HCT116 (cell line): Measurements from ENCODE around the gene ALAS1. TPM values are rescaled to one million over a fixed set of nuclear protein-coding genes. Genes with fewer than 3 reads are reported as not detected.

ENCODE experiments used
- ATAC-seq: fragments of 200-7000 bp; cut with Tn5 transposase; 2 replicates; pipeline ENCODE4 v1.9.1; 2020; ENCODE audit warnings: mild to moderate bottlenecking, moderate library complexity
- BruUV-seq: library from RNA; stranded (reverse); fragments of 400-500 nt; replicated peaks from 2 replicates; lab custom pipeline; 2021; lab: Mats Ljungman, UMichigan
- CTCF ChIA-PET: fragments of 300-600 bp; sonication (Branson Sonifier 250); formaldehyde crosslinking; loops from one replicate; lab custom pipeline; 2021; ENCODE audit warnings: antibody characterized with exemption; lab: Charles Lee
- POLR2A ChIA-PET: fragments of 300-600, 350-600 bp; sonication (Branson Sonifier 250); formaldehyde crosslinking; loops from one replicate; lab custom pipeline; 2021; ENCODE audit warnings: antibody characterized with exemption; lab: Charles Lee
- RAD21 ChIA-PET, 2 experiments: fragments of 300-600 bp; sonication (Branson Sonifier 250); formaldehyde crosslinking; loops; one replicate each; lab custom pipeline; 2023; ENCODE audit warnings: low total read pairs in 2 of 2; ENCODE audit not compliant: uncharacterized antibody in 2 of 2, unreplicated experiment in 2 of 2, low non-redundant PET in 1 of 2; lab: Charles Lee
- DNase-seq: peaks from one replicate; pipeline ENCODE4 v3.0.0-alpha.2; 2010; ENCODE audit warnings: low read depth, low spot score
- H2AFZ ChIP-seq: fragments of 200-600 bp; shearing (Covaris generic), sonication (generic); 2 replicates; pipeline ENCODE4 v1.6.1; 2017; ENCODE audit warnings: low read depth, mixed run types, mixed read lengths, antibody characterized with exemption, low read length; ENCODE audit not compliant: poor library complexity, severe bottlenecking
- H3K27ac ChIP-seq: 2 replicates; pipeline ENCODE4 v1.5.1; 2012; ENCODE audit warnings: low read depth, low read length
- H3K27me3 ChIP-seq: fragments of 200-600 bp; sonication (generic); 2 replicates; pipeline ENCODE4 v1.6.1; 2016; ENCODE audit warnings: mixed run types, low read length, mixed read lengths; ENCODE audit not compliant: insufficient read depth
- H3K36me3 ChIP-seq, 2 experiments: fragments of 200-500 bp in 1 of 2; fragments of 200-600 bp in 1 of 2; sonication (Bioruptor generic) in 1 of 2; sonication (generic) in 1 of 2; 2 replicates each; pipeline versions ENCODE4 v1.5.1 to v1.6.1; 2014 to 2016; ENCODE audit warnings: low read length in 2 of 2, inconsistent platforms in 1 of 2, mixed read lengths in 1 of 2, mixed run types in 1 of 2; ENCODE audit not compliant: insufficient read depth in 2 of 2, control insufficient read depth in 1 of 2
- H3K4me1 ChIP-seq, 2 experiments: fragments of 200-600 bp in 1 of 2; sonication (generic) in 1 of 2; 2 replicates each; pipeline versions ENCODE4 v1.5.1 to v1.6.1; 2012 to 2017; ENCODE audit warnings: low read length in 2 of 2, inconsistent platforms in 1 of 2, mild to moderate bottlenecking in 1 of 2, mixed read lengths in 1 of 2, mixed run types in 1 of 2, moderate library complexity in 1 of 2; ENCODE audit not compliant: insufficient read depth in 2 of 2, control insufficient read depth in 1 of 2
- H3K4me2 ChIP-seq: fragments of 200-600 bp; sonication (generic); 2 replicates; pipeline ENCODE4 v1.6.1; 2017; ENCODE audit warnings: mixed run types, low read length, mixed read lengths
- H3K4me3 ChIP-seq, 2 experiments: fragments of 200-600 bp in 1 of 2; sonication (generic) in 1 of 2; replicated peaks in 1 of 2; 2 replicates each; pipeline ENCODE4 v1.5.1; 2011 to 2016; ENCODE audit warnings: low read length in 2 of 2, control low read depth in 1 of 2, low read depth in 1 of 2, mild to moderate bottlenecking in 1 of 2, mixed read lengths in 1 of 2, mixed run types in 1 of 2
- H3K79me2 ChIP-seq: fragments of 200-600 bp; sonication (generic); 2 replicates; pipeline ENCODE4 v1.6.1; 2017; ENCODE audit warnings: mild to moderate bottlenecking, mixed run types, low read length, moderate library complexity, mixed read lengths; ENCODE audit not compliant: insufficient read depth
- H3K9ac ChIP-seq: fragments of 200-600 bp; sonication (generic); 2 replicates; pipeline ENCODE4 v1.6.1; 2016; ENCODE audit warnings: low read length, mixed read lengths
- H3K9me2 ChIP-seq: fragments of 200-600 bp; sonication (generic), shearing (Covaris generic); 2 replicates; pipeline ENCODE4 v1.6.1; 2017; ENCODE audit warnings: mixed run types, mild to moderate bottlenecking, moderate library complexity; ENCODE audit not compliant: insufficient read depth
- H3K9me3 ChIP-seq, 2 experiments: fragments of 200-500 bp in 1 of 2; fragments of 200-600 bp in 1 of 2; sonication (Bioruptor generic) in 1 of 2; sonication (generic) in 1 of 2; 2 replicates each; pipeline ENCODE4 v1.6.1; 2014 to 2017; ENCODE audit warnings: low read length in 2 of 2, mixed read lengths in 2 of 2, inconsistent platforms in 1 of 2, low read depth in 1 of 2, mild to moderate bottlenecking in 1 of 2, mixed run types in 1 of 2, moderate library complexity in 1 of 2; ENCODE audit not compliant: control insufficient read depth in 1 of 2, insufficient read depth in 1 of 2
- H4K20me1 ChIP-seq: fragments of 200-600 bp; sonication (generic), shearing (Covaris generic); 2 replicates; pipeline ENCODE4 v1.6.1; 2017; ENCODE audit warnings: mixed run types, mild to moderate bottlenecking, moderate library complexity; ENCODE audit not compliant: insufficient read depth
- CEBPB ChIP-seq: IDR thresholded peaks from 2 replicates; pipeline ENCODE4 v1.6.1; 2012; ENCODE audit warnings: low read depth
- EGR1 ChIP-seq: IDR thresholded peaks from 2 replicates; pipeline ENCODE4 v1.6.1; 2012; ENCODE audit warnings: low read depth
- EZH2 ChIP-seq: fragments of 200-600 bp; sonication (generic); IDR thresholded peaks from 2 replicates; pipeline ENCODE4 v1.6.1; 2017; ENCODE audit warnings: antibody characterized with exemption, mixed run types
- FOSL1 ChIP-seq: IDR thresholded peaks from 2 replicates; pipeline ENCODE4 v1.6.1; 2012; ENCODE audit warnings: low read depth
- JUND ChIP-seq: IDR thresholded peaks from 2 replicates; pipeline ENCODE4 v1.6.1; 2012
- POLR2A ChIP-seq: IDR thresholded peaks from 2 replicates; pipeline ENCODE4 v1.7.0; 2011; ENCODE audit warnings: borderline replicate concordance; ENCODE audit not compliant: insufficient read depth, insufficient read length; ENCODE audit errors: extremely low read depth
- POLR2AphosphoS5 ChIP-seq: IDR thresholded peaks from 2 replicates; pipeline ENCODE4 v1.6.1; 2011; ENCODE audit warnings: mild to moderate bottlenecking, low read depth, low read length, moderate library complexity
- SIN3A ChIP-seq: IDR thresholded peaks from 2 replicates; pipeline ENCODE4 v1.6.1; 2012; ENCODE audit warnings: low read depth
- TCF7L2 ChIP-seq: IDR thresholded peaks from 2 replicates; pipeline ENCODE4 v1.7.0; 2011; ENCODE audit warnings: borderline replicate concordance, inconsistent platforms; ENCODE audit not compliant: insufficient read depth, insufficient read length; ENCODE audit errors: extremely low read depth
- YY1 ChIP-seq: IDR thresholded peaks from 2 replicates; pipeline ENCODE4 v1.6.1; 2011; ENCODE audit warnings: low read length, low read depth, moderate library complexity, mild to moderate bottlenecking; ENCODE audit not compliant: insufficient replicate concordance; ENCODE audit errors: extremely low read depth
- ZFX ChIP-seq: fragments of 450-650 bp; IDR thresholded peaks from 2 replicates; pipeline ENCODE4 v1.6.1; 2017
- ZNF274 ChIP-seq: fragments of 200-500 bp; sonication (Bioruptor generic); IDR thresholded peaks from 2 replicates; pipeline ENCODE4 v1.6.1; 2014; ENCODE audit warnings: mild to moderate bottlenecking, low read depth, low read length, inconsistent platforms
- intact Hi-C: fragments of 100-400 bp; cut with micrococcal nuclease; formaldehyde crosslinking; loops from 2 replicates; pipeline ENCODE4 v1.10.0; 2022
- total RNA-seq: library from RNA; stranded (reverse); gene quantifications from one replicate; pipeline ENCODE4 v1.2.1, GENCODE V29; 2021; ENCODE audit not compliant: unreplicated experiment
- TF ChIP-seq, protein P1 (sequence below): IDR thresholded peaks from 2 replicates; pipeline ENCODE4 v1.6.1; 2012; ENCODE audit warnings: low read depth
- TF ChIP-seq, protein P2 (sequence below), 3 experiments: fragments of 200-600 bp in 1 of 3; sonication (generic) in 1 of 3; IDR thresholded peaks in 2 of 3; conservative IDR thresholded peaks in 1 of 3; 2 replicates each; pipeline ENCODE4 v1.5.1; 2012 to 2017; ENCODE audit warnings: low read depth in 2 of 3, low read length in 2 of 3, antibody characterized with exemption in 1 of 3, borderline replicate concordance in 1 of 3, control low read depth in 1 of 3, mild to moderate bottlenecking in 1 of 3, mixed read lengths in 1 of 3, mixed run types in 1 of 3, moderate library complexity in 1 of 3; ENCODE audit not compliant: insufficient read depth in 1 of 3
- TF ChIP-seq, protein P3 (sequence below): IDR thresholded peaks from 2 replicates; pipeline ENCODE4 v1.6.1; 2011; ENCODE audit warnings: mild to moderate bottlenecking, low read length, moderate library complexity; ENCODE audit not compliant: insufficient replicate concordance; ENCODE audit errors: extremely low read depth

Gene ALAS1
- total RNA-seq, 1 experiment from 2014 or later, result 74.0 TPM

DNA sequence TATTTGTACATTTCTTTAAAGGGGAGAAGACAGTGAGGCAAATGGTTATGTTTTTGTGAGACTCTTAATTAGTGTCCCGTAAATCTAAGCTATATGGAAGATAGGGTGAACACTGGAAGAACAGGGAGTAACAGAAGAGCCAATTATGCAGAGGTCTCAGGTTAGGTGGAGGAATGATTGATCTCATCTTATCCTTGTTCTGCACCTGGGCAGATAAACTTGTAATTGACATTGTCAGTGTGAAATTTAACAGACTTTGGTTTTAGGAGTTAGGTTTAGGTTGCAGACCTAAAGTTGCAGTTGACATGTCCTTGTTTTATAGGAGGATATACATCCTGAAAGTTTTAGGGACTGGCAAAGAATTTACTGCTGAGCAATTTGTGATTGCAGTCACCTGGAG, 44.1 kb downstream of the ALAS1 start:
- ChIA-PET CTCF (no interaction called here), RAD21 (no interaction called here)
- no peak for ATAC-seq
- peaks cover 46 to 65% of the 10 kb centered on the region in 2 experiments for H3K4me1 ChIP-seq
- no peaks in the 10 kb centered on the region for H3K27me3 ChIP-seq
- no peaks in the 10 kb centered on the region for H4K20me1 ChIP-seq
- no peak overlapping the region for H3K9ac ChIP-seq
- no peak for DNase-seq
- no peak overlapping the region for H3K27ac ChIP-seq
- H3K79me2 ChIP-seq, result peaks cover 16% of the 10 kb centered on the region; the same call in 1 of the 2 replicates
- H3K9me3 ChIP-seq, result peaks cover 0 to 4% of the 10 kb centered on the region in 2 experiments; a peak in 1 of 4 replicates
- TF ChIP-seq, protein P1, sequence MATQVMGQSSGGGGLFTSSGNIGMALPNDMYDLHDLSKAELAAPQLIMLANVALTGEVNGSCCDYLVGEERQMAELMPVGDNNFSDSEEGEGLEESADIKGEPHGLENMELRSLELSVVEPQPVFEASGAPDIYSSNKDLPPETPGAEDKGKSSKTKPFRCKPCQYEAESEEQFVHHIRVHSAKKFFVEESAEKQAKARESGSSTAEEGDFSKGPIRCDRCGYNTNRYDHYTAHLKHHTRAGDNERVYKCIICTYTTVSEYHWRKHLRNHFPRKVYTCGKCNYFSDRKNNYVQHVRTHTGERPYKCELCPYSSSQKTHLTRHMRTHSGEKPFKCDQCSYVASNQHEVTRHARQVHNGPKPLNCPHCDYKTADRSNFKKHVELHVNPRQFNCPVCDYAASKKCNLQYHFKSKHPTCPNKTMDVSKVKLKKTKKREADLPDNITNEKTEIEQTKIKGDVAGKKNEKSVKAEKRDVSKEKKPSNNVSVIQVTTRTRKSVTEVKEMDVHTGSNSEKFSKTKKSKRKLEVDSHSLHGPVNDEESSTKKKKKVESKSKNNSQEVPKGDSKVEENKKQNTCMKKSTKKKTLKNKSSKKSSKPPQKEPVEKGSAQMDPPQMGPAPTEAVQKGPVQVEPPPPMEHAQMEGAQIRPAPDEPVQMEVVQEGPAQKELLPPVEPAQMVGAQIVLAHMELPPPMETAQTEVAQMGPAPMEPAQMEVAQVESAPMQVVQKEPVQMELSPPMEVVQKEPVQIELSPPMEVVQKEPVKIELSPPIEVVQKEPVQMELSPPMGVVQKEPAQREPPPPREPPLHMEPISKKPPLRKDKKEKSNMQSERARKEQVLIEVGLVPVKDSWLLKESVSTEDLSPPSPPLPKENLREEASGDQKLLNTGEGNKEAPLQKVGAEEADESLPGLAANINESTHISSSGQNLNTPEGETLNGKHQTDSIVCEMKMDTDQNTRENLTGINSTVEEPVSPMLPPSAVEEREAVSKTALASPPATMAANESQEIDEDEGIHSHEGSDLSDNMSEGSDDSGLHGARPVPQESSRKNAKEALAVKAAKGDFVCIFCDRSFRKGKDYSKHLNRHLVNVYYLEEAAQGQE, result no peak
- TF ChIP-seq POLR2A (no peak), EGR1 (no peak), CEBPB (no peak), ZFX (no peak), POLR2AphosphoS5 (no peak), SIN3A (no peak), TCF7L2 (no peak), JUND (no peak), EZH2 (no peak), YY1 (no peak), ZNF274 (no peak), FOSL1 (no peak)
- TF ChIP-seq, protein P2, sequence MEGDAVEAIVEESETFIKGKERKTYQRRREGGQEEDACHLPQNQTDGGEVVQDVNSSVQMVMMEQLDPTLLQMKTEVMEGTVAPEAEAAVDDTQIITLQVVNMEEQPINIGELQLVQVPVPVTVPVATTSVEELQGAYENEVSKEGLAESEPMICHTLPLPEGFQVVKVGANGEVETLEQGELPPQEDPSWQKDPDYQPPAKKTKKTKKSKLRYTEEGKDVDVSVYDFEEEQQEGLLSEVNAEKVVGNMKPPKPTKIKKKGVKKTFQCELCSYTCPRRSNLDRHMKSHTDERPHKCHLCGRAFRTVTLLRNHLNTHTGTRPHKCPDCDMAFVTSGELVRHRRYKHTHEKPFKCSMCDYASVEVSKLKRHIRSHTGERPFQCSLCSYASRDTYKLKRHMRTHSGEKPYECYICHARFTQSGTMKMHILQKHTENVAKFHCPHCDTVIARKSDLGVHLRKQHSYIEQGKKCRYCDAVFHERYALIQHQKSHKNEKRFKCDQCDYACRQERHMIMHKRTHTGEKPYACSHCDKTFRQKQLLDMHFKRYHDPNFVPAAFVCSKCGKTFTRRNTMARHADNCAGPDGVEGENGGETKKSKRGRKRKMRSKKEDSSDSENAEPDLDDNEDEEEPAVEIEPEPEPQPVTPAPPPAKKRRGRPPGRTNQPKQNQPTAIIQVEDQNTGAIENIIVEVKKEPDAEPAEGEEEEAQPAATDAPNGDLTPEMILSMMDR (IDR thresholded peaks at IDR 0.05 in 2 of 3, conservative IDR thresholded peaks at IDR 0.05 in 1 of 3; ENCODE audit: borderline replicate concordance in 1 of 3, insufficient read depth in 1 of 3, low read depth in 2 of 3, low read length in 2 of 3), result no peak
- TF ChIP-seq, protein P3, sequence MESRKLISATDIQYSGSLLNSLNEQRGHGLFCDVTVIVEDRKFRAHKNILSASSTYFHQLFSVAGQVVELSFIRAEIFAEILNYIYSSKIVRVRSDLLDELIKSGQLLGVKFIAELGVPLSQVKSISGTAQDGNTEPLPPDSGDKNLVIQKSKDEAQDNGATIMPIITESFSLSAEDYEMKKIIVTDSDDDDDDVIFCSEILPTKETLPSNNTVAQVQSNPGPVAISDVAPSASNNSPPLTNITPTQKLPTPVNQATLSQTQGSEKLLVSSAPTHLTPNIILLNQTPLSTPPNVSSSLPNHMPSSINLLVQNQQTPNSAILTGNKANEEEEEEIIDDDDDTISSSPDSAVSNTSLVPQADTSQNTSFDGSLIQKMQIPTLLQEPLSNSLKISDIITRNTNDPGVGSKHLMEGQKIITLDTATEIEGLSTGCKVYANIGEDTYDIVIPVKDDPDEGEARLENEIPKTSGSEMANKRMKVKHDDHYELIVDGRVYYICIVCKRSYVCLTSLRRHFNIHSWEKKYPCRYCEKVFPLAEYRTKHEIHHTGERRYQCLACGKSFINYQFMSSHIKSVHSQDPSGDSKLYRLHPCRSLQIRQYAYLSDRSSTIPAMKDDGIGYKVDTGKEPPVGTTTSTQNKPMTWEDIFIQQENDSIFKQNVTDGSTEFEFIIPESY, result no peak
- TF ChIP-seq, all 23 proteins: peak for 0
- Histone ChIP-seq H3K9me2 (no peaks in the 10 kb centered on the region), H3K36me3 (no peaks in the 10 kb centered on the region), H2AFZ (no peak overlapping the region), H3K4me3 (no peak overlapping the region), H3K4me2 (no peak overlapping the region)
- BruUV-seq, result no TSS peak
- POLR2A ChIA-PET, result interaction anchor here (3.9 kb wide), 1 partner anchor 36 kb away, joined by 18 read pairs; the partner anchor contains the start of gene WDR82
- intact Hi-C loops, result no loop called here
